ENCODE data around the gene ACOT8.

GRCh38 chr20:45845452-45845851 lies 11.7 kb downstream of the ACOT8 start:
- TF ChIP-seq CTCF (IDR thresholded peaks at IDR 0.05) (no peak), POLR2A (IDR thresholded peaks at IDR 0.05) (no peak)

Data from lower leg skin (tissue), 3 donors.